GM23338 (cell line): ENCODE measurements around the gene IL1B.

Experiments
- ETS1 ChIP-seq: IDR thresholded peaks from 2 replicates; pipeline ENCODE4 v1.6.1; 2016; ENCODE audit warnings: antibody characterized with exemption
- EZH2 ChIP-seq: fragments of 200-600 bp; sonication (generic); IDR thresholded peaks from one replicate; pipeline ENCODE4 v1.8.0; 2017; ENCODE audit warnings: antibody characterized with exemption, mild to moderate bottlenecking, low read depth; ENCODE audit not compliant: unreplicated experiment
- EZH2phosphoT487 ChIP-seq: fragments of 200-600 bp; sonication (generic); IDR thresholded peaks from one replicate; pipeline ENCODE4 v1.8.1; 2018; ENCODE audit warnings: antibody characterized with exemption; ENCODE audit not compliant: unreplicated experiment
- POLR2AphosphoS5 ChIP-seq: IDR thresholded peaks from 2 replicates; pipeline ENCODE4 v1.6.1; 2016; ENCODE audit warnings: antibody characterized with exemption, low read depth
- ZNF331 ChIP-seq: fragments of 250-450 bp; sonication (Bioruptor Pico); IDR thresholded peaks from 2 replicates; pipeline ENCODE4 v1.5.0; 2020; ENCODE audit warnings: low read depth, mild to moderate bottlenecking, moderate library complexity
- TF ChIP-seq, protein P1 (sequence below), 2 experiments: fragments of 200-600 bp in 1 of 2; sonication (generic) in 1 of 2; conservative IDR thresholded peaks; 2 replicates each; pipeline versions ENCODE4 v1.5.1 to v1.6.1; 2016 to 2017; ENCODE audit warnings: antibody characterized with exemption in 2 of 2, low read depth in 2 of 2, mild to moderate bottlenecking in 2 of 2, moderate library complexity in 1 of 2
- TF ChIP-seq, protein P2 (sequence below): IDR thresholded peaks from one replicate; pipeline ENCODE4 v1.6.1; 2018; ENCODE audit warnings: antibody characterized with exemption; ENCODE audit not compliant: unreplicated experiment

GRCh38 chr2:112843288-112843687, 6.7 kb upstream of the IL1B start:
- TF ChIP-seq, protein P1, sequence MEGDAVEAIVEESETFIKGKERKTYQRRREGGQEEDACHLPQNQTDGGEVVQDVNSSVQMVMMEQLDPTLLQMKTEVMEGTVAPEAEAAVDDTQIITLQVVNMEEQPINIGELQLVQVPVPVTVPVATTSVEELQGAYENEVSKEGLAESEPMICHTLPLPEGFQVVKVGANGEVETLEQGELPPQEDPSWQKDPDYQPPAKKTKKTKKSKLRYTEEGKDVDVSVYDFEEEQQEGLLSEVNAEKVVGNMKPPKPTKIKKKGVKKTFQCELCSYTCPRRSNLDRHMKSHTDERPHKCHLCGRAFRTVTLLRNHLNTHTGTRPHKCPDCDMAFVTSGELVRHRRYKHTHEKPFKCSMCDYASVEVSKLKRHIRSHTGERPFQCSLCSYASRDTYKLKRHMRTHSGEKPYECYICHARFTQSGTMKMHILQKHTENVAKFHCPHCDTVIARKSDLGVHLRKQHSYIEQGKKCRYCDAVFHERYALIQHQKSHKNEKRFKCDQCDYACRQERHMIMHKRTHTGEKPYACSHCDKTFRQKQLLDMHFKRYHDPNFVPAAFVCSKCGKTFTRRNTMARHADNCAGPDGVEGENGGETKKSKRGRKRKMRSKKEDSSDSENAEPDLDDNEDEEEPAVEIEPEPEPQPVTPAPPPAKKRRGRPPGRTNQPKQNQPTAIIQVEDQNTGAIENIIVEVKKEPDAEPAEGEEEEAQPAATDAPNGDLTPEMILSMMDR (conservative IDR thresholded peaks at IDR 0.05; ENCODE audit: low read depth in 2 of 2) = no peak
- TF ChIP-seq POLR2AphosphoS5 = no peak
- TF ChIP-seq EZH2phosphoT487 = no peak
- TF ChIP-seq, protein P2, sequence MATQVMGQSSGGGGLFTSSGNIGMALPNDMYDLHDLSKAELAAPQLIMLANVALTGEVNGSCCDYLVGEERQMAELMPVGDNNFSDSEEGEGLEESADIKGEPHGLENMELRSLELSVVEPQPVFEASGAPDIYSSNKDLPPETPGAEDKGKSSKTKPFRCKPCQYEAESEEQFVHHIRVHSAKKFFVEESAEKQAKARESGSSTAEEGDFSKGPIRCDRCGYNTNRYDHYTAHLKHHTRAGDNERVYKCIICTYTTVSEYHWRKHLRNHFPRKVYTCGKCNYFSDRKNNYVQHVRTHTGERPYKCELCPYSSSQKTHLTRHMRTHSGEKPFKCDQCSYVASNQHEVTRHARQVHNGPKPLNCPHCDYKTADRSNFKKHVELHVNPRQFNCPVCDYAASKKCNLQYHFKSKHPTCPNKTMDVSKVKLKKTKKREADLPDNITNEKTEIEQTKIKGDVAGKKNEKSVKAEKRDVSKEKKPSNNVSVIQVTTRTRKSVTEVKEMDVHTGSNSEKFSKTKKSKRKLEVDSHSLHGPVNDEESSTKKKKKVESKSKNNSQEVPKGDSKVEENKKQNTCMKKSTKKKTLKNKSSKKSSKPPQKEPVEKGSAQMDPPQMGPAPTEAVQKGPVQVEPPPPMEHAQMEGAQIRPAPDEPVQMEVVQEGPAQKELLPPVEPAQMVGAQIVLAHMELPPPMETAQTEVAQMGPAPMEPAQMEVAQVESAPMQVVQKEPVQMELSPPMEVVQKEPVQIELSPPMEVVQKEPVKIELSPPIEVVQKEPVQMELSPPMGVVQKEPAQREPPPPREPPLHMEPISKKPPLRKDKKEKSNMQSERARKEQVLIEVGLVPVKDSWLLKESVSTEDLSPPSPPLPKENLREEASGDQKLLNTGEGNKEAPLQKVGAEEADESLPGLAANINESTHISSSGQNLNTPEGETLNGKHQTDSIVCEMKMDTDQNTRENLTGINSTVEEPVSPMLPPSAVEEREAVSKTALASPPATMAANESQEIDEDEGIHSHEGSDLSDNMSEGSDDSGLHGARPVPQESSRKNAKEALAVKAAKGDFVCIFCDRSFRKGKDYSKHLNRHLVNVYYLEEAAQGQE = no peak
- TF ChIP-seq ETS1 = no peak
- no peak for TF ChIP-seq EZH2
- no peak for TF ChIP-seq ZNF331 (CRISPR knock-in tag)
